SK-N-SH treated with all-trans-retinoic acid at 6 μM for 48 hours (cell line): ENCODE measurements around the gene PHKA1.

Experiments
- CSRNP3 ChIP-seq: fragments of 250-450 bp; sonication (Bioruptor Pico); IDR thresholded peaks from 2 replicates; pipeline ENCODE4 v1.5.1; 2021; ENCODE audit warnings: mild to moderate bottlenecking, moderate library complexity
- PATZ1 ChIP-seq: fragments of 250-450 bp; sonication (Bioruptor Pico); IDR thresholded peaks from 2 replicates; pipeline ENCODE4 v1.8.0; 2020; ENCODE audit warnings: mild to moderate bottlenecking, moderate library complexity, borderline replicate concordance
- ZNF565 ChIP-seq: fragments of 450-650 bp; formaldehyde crosslinking; conservative IDR thresholded peaks from 2 replicates; pipeline ENCODE4 v1.5.0; 2020; ENCODE audit warnings: low read depth, mild to moderate bottlenecking, moderate library complexity
- ZNF70 ChIP-seq: fragments of 450-650 bp; formaldehyde crosslinking; IDR thresholded peaks from 2 replicates; pipeline ENCODE4 v1.5.0; 2020; ENCODE audit warnings: mild to moderate bottlenecking, moderate library complexity

- TF ChIP-seq ZNF70 (CRISPR knock-in tag) (no peak), CSRNP3 (CRISPR knock-in tag) (no peak), ZNF565 (CRISPR knock-in tag) (no peak), PATZ1 (CRISPR knock-in tag) (no peak)
Observed at GRCh38 chrX:72687396-72687795, 26.7 kb downstream of the PHKA1 start.
